Neural progenitor cell (in vitro differentiated cells): ENCODE results near the gene CD59.

Experiments used
- EZH2 ChIP-seq: fragments of 200-600 bp; sonication (generic); IDR thresholded peaks from 2 replicates; pipeline ENCODE4 v1.6.1; 2017; ENCODE audit warnings: antibody characterized with exemption, mild to moderate bottlenecking, moderate library complexity
- TF ChIP-seq, protein P1 (sequence below): fragments of 200-600 bp; sonication (generic); IDR thresholded peaks from 2 replicates; pipeline ENCODE4 v1.5.1; 2017; ENCODE audit warnings: antibody characterized with exemption, mild to moderate bottlenecking

GRCh38 chr11:33777906-33778305 is 41.7 kb upstream of the CD59 start:
- TF ChIP-seq, protein P1, sequence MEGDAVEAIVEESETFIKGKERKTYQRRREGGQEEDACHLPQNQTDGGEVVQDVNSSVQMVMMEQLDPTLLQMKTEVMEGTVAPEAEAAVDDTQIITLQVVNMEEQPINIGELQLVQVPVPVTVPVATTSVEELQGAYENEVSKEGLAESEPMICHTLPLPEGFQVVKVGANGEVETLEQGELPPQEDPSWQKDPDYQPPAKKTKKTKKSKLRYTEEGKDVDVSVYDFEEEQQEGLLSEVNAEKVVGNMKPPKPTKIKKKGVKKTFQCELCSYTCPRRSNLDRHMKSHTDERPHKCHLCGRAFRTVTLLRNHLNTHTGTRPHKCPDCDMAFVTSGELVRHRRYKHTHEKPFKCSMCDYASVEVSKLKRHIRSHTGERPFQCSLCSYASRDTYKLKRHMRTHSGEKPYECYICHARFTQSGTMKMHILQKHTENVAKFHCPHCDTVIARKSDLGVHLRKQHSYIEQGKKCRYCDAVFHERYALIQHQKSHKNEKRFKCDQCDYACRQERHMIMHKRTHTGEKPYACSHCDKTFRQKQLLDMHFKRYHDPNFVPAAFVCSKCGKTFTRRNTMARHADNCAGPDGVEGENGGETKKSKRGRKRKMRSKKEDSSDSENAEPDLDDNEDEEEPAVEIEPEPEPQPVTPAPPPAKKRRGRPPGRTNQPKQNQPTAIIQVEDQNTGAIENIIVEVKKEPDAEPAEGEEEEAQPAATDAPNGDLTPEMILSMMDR, result no peak
- no peak for TF ChIP-seq EZH2
